HepG2 (cell line): ENCODE data around the gene NEURL4. TPM values are rescaled to one million over a fixed set of nuclear protein-coding genes. Genes with fewer than 3 reads are reported as not detected.

Experiments
- FOXA1 ChIP-seq, 2 experiments: fragments of 450-650 bp in 1 of 2; sonication (generic) in 1 of 2; formaldehyde crosslinking in 1 of 2; IDR thresholded peaks; 2 replicates each; pipeline versions ENCODE4 v1.4.0 to v1.6.1; 2016 to 2020; ENCODE audit warnings: missing genetic modification reagents in 1 of 2
- MIXL1 ChIP-seq: IDR thresholded peaks from 2 replicates; pipeline ENCODE4 v1.6.1; 2016
- NFIB ChIP-seq: sonication (generic); formaldehyde crosslinking; IDR thresholded peaks from 2 replicates; pipeline ENCODE4 v1.9.0; 2021; ENCODE audit warnings: missing genetic modification reagents, mild to moderate bottlenecking, borderline replicate concordance
- POLR2G ChIP-seq: fragments of 200-400 bp; formaldehyde crosslinking; IDR thresholded peaks from 2 replicates; pipeline ENCODE4 v1.6.1; 2018; ENCODE audit warnings: mild to moderate bottlenecking, low read depth, low read length, moderate library complexity
- RBM22 ChIP-seq: fragments of 200-400 bp; formaldehyde crosslinking; optimal IDR thresholded peaks from 2 replicates; pipeline ENCODE3; 2017; ENCODE audit warnings: mild to moderate bottlenecking, low read length, moderate library complexity
- SCMH1 ChIP-seq: sonication (generic); formaldehyde crosslinking; IDR thresholded peaks from 2 replicates; pipeline ENCODE4 v1.9.0; 2021; ENCODE audit warnings: missing genetic modification reagents, mild to moderate bottlenecking, borderline replicate concordance
- SRY ChIP-seq: sonication (generic); formaldehyde crosslinking; IDR thresholded peaks from 2 replicates; pipeline ENCODE4 v1.8.0; 2022; ENCODE audit warnings: mild to moderate bottlenecking, missing genetic modification reagents
- TGIF2 ChIP-seq: IDR thresholded peaks from 2 replicates; pipeline ENCODE4 v1.6.1; 2016; ENCODE audit warnings: control low read depth, missing compliant biosample characterization
- TRIM24 ChIP-seq: sonication (generic); formaldehyde crosslinking; IDR thresholded peaks from 2 replicates; pipeline ENCODE4 v1.8.0; 2022; ENCODE audit warnings: mild to moderate bottlenecking, missing genetic modification reagents
- XRCC5 ChIP-seq: fragments of 200-400 bp; formaldehyde crosslinking; optimal IDR thresholded peaks from 2 replicates; pipeline ENCODE3; 2017; ENCODE audit warnings: mild to moderate bottlenecking, low read length
- ZFYVE20 ChIP-seq: sonication (generic); formaldehyde crosslinking; IDR thresholded peaks from 2 replicates; pipeline ENCODE4 v1.8.0; 2023; ENCODE audit warnings: low read depth, mild to moderate bottlenecking, moderate library complexity, missing genetic modification reagents, borderline replicate concordance
- ZNF124 ChIP-seq: sonication (generic); formaldehyde crosslinking; IDR thresholded peaks from 2 replicates; pipeline ENCODE4 v1.4.0; 2020; ENCODE audit warnings: missing genetic modification reagents
- ZNF207 ChIP-seq: fragments of 450-650 bp; IDR thresholded peaks from 2 replicates; pipeline ENCODE4 v1.6.1; 2016; ENCODE audit warnings: antibody characterized with exemption, borderline replicate concordance
- ZNF30 ChIP-seq: sonication (generic); formaldehyde crosslinking; IDR thresholded peaks from 2 replicates; pipeline ENCODE4 v1.5.0; 2020; ENCODE audit warnings: mild to moderate bottlenecking, missing genetic modification reagents
- ZNF33B ChIP-seq: sonication (generic); formaldehyde crosslinking; IDR thresholded peaks from 2 replicates; pipeline ENCODE4 v1.5.1; 2020; ENCODE audit warnings: mild to moderate bottlenecking, missing genetic modification reagents
- ZNF468 ChIP-seq: sonication (generic); formaldehyde crosslinking; IDR thresholded peaks from 2 replicates; pipeline ENCODE4 v1.8.0; 2022; ENCODE audit warnings: mild to moderate bottlenecking, moderate library complexity, missing genetic modification reagents
- ZNF749 ChIP-seq: sonication (generic); formaldehyde crosslinking; IDR thresholded peaks from 2 replicates; pipeline ENCODE4 v1.8.0; 2022; ENCODE audit warnings: mild to moderate bottlenecking, missing genetic modification reagents, moderate library complexity, borderline replicate concordance
- polyA plus RNA-seq, 8 experiments: library from polyadenylated mRNA; depleted of rRNA in 3 of 8; stranded (reverse) in 7 of 8; unstranded in 1 of 8; fragments of >200 nt; fragmentation: Illumina TruSeq in 4 of 8; extraction: Trizol in 4 of 8; gene quantifications; 2 replicates each; pipeline versions ENCODE4 v1.2.1 to v1.2.3, GENCODE V29; 2011 to 2016; ENCODE audit warnings: low read depth in 4 of 8, missing spikeins in 1 of 8, mixed read lengths in 1 of 8; ENCODE audit not compliant: insufficient read depth in 1 of 8
- total RNA-seq, 5 experiments: library from RNA; depleted of rRNA; stranded (reverse); fragments of >200 nt; fragmentation: Illumina TruSeq; extraction: Trizol; gene quantifications; 2 replicates each; pipeline ENCODE4 v1.2.3, GENCODE V29; 2016; ENCODE audit warnings: low read depth in 1 of 5
- TF ChIP-seq, protein P1 (sequence below): sonication (generic); formaldehyde crosslinking; IDR thresholded peaks from 2 replicates; pipeline ENCODE4 v1.4.0; 2020; ENCODE audit warnings: missing genetic modification reagents
- TF ChIP-seq, protein P2 (sequence below): sonication (generic); formaldehyde crosslinking; IDR thresholded peaks from 2 replicates; pipeline ENCODE4 v1.4.0; 2020; ENCODE audit warnings: missing genetic modification reagents

NEURL4 gene
- total and polyA plus RNA-seq, 2 of the 13 experiments (the other 11 are each of a cell fraction or from before 2014, with no cell fraction given), result 14.8 to 15.7 TPM

DNA sequence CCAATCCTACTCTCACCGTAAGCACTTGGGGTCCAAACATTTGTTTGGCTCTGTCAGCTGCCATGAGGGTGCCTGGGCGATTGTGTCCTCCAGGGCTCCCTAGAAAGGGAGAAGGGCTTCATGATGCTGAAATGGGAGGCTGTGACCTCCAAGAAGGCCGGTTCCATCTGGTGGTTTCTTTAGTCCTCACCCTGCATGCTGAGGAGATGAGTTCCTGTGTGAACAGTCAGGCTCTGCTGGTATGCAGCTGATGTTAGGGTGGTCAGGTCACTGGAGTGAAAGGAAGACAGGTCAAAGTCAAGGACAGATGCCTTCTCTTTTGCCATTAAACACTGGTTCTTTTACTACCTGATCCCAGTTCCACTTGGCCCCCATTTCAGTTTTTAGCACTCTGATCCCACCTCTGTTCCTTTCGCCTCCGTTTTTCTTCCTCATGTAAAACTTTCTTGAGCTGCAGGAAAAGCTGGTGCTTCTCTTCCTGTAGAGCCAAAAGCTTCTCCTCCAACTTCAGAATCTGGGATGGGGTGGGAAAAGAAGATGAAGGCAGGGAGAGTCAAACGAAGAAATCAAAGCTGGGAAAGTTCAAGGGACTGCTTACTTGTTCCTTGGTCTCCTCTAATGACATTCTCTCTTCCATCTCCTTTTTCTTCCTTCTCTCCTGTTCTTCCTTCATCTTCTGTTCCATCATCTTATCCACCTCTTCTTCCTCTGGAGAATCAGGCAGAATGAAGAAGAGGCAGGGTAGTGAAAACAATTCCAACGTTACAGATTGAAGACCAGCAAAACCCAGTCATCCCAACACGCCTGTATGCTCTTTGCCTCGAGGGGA lies 15.0 kb downstream of the NEURL4 start (continued):
- TF ChIP-seq XRCC5, result no peak
- TF ChIP-seq ZFYVE20 (CRISPR knock-in tag), result no peak
- peak; percentile 47 for TF ChIP-seq RBM22
- TF ChIP-seq POLR2G, result no peak; the same call in 1 of the 2 replicates
- no peak for TF ChIP-seq ZNF749 (CRISPR knock-in tag)
- no peak for TF ChIP-seq FOXA1 (IDR thresholded peaks at IDR 0.05)
- TF ChIP-seq FOXA1 (CRISPR knock-in tag; IDR thresholded peaks at IDR 0.05), result no peak
- 0 out of 2 replicates have a peak, but pooled peaks have one; percentile 13 for TF ChIP-seq SRY
- no peak for TF ChIP-seq ZNF30
- no peak for TF ChIP-seq MIXL1 (CRISPR knock-in tag)
- no peak for TF ChIP-seq NFIB (CRISPR knock-in tag)
- TF ChIP-seq ZNF207, result no peak
- TF ChIP-seq TGIF2 (CRISPR knock-in tag), result 0 out of 2 replicates have a peak, but pooled peaks have one; percentile 38
- no peak for TF ChIP-seq SCMH1 (CRISPR knock-in tag)
- no peak for TF ChIP-seq TRIM24 (CRISPR knock-in tag)
- TF ChIP-seq ZNF468, result no peak
- no peak for TF ChIP-seq ZNF33B
- no peak for TF ChIP-seq ZNF124
- TF ChIP-seq, protein P1, sequence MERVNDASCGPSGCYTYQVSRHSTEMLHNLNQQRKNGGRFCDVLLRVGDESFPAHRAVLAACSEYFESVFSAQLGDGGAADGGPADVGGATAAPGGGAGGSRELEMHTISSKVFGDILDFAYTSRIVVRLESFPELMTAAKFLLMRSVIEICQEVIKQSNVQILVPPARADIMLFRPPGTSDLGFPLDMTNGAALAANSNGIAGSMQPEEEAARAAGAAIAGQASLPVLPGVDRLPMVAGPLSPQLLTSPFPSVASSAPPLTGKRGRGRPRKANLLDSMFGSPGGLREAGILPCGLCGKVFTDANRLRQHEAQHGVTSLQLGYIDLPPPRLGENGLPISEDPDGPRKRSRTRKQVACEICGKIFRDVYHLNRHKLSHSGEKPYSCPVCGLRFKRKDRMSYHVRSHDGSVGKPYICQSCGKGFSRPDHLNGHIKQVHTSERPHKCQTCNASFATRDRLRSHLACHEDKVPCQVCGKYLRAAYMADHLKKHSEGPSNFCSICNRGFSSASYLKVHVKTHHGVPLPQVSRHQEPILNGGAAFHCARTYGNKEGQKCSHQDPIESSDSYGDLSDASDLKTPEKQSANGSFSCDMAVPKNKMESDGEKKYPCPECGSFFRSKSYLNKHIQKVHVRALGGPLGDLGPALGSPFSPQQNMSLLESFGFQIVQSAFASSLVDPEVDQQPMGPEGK (CRISPR knock-in tag), result no peak
- TF ChIP-seq, protein P2, sequence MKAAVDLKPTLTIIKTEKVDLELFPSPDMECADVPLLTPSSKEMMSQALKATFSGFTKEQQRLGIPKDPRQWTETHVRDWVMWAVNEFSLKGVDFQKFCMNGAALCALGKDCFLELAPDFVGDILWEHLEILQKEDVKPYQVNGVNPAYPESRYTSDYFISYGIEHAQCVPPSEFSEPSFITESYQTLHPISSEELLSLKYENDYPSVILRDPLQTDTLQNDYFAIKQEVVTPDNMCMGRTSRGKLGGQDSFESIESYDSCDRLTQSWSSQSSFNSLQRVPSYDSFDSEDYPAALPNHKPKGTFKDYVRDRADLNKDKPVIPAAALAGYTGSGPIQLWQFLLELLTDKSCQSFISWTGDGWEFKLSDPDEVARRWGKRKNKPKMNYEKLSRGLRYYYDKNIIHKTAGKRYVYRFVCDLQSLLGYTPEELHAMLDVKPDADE (CRISPR knock-in tag), result no peak
